Right renal cortex interstitium (tissue), 3 donors: Measurements from ENCODE around the gene FBLN2. TPM values are rescaled to one million over a fixed set of nuclear protein-coding genes. Genes with fewer than 3 reads are reported as not detected.

Experiments used
- DNase-seq, 3 donors: peaks; one replicate each; pipeline ENCODE4 v3.0.0-alpha.2; 2013; ENCODE audit warnings: low read depth in 3 of 3, low spot score in 2 of 3
- polyA plus RNA-seq, 3 donors: library from polyadenylated mRNA; unstranded; fragments of 120-200 nt; gene quantifications; one replicate each; pipeline ENCODE4 v1.2.1, GENCODE V29; 2013; ENCODE audit not compliant: insufficient read length in 3 of 3

The FBLN2 gene
- polyA plus RNA-seq, 3 donors: 21.2 to 24.2 (median 22.9) TPM

DNA sequence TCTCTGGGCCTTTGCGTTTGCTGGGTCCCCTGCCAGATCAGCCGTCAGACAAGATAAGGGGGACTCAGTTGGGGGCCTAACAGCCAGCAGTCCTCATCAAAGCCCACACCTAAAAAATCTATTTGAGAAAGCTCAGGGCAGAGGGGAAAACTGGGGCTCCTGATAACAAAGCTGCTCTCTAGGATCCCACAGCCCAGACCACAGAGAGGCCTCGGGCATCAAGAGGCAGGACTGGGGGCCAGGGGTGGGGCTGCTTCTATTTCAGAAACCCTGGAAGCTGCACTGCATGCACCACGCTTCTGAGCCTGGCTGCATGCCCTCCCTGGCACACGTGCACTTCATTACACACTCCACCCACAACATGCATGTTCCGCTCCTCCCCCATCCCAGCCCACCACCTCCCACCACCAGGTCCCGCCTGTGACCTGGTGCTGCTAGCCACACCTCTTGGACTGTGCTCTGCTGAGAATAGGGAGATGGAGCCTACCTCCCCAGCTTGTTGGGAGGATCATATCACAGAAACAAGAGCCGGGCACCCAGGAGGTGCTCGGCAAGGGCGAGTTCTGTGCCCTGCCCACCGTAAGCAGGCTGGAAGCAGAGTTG is 26.6 kb downstream of the FBLN2 start:
- DNase-seq: no peak

DNA sequence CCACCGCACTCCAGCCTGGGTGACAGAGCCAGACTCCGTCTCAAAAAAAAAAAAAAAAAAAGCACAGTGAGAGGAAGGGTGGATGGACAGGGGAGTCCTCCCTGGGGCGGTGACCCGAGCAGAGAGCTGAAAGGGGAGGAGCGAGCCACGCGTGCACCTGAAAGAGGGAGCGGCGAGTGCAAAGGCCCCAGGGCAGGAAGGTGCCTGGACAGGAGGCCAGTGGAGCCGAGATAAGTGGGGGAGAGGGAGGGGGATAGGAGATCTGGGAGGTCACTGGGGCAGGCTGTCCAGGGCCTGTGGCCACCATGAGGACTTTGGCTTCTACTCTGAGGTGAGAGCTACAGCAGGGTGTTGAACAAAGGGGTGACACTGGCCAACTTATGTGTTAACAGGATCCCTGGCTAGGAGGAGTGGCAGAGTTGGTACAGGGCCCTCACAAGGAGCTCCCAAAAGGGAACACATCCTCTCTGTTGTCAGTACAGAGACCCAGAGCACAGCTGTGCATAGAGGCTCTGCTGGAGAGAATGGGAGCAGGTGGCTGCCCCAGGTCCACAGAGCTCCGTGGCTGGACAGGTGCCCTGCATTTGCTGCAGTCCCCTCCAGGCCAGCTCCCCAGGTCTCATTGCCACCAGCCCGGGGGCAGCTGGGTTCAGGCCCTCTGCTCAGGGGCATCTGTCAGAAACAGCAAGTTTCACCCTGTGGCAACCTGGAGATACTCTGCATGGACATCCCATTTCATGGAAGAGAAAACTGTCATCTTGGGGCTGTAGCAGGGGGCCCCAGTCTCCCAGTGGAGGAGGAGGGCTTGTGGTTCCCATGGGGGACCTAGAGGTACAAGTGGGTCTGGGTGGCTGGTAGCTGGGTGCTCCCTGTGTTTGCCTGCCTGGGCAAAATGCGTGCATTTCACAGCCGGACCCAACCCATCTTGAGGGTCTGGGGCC is 28.5 kb downstream of the FBLN2 start:
- no peak for DNase-seq

DNA sequence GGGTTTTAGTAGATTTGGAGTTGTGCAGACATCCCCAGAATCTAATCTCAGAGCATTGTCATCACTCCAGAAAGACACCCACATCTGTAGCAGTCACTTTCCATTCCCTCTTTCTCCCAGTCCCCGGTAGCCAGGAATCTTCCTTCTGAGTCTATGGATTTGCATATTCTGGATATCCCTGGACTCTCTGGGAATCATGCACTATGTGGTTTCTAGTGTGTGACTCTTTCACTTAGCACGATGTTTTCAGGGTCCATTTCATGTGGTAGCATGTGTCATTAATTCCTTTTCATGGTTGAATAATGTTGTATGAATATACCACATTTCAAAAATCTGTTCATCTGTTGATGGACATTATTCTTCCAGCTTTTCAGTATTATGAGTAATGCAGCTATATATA is 29.3 kb downstream of the FBLN2 start:
- DNase-seq: no peak

DNA sequence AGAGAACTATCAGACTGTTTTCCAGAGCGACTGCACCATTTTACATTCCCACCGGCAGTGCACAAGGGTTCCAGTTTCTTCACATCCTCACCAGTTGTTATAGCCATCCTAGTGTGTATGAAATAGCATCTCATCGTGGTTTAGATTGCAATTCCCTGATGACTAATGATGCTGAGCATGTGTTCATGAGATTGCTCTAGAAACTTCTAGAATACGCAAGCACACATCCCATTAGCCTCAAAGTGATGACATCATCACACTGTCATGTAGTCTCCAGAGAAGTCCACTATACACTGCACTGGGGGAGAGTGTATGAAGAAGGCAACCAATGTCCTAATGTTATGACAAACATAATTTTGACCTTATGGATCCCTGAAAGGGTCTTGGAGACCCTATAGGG is 30.1 kb downstream of the FBLN2 start:
- no peak for DNase-seq

DNA sequence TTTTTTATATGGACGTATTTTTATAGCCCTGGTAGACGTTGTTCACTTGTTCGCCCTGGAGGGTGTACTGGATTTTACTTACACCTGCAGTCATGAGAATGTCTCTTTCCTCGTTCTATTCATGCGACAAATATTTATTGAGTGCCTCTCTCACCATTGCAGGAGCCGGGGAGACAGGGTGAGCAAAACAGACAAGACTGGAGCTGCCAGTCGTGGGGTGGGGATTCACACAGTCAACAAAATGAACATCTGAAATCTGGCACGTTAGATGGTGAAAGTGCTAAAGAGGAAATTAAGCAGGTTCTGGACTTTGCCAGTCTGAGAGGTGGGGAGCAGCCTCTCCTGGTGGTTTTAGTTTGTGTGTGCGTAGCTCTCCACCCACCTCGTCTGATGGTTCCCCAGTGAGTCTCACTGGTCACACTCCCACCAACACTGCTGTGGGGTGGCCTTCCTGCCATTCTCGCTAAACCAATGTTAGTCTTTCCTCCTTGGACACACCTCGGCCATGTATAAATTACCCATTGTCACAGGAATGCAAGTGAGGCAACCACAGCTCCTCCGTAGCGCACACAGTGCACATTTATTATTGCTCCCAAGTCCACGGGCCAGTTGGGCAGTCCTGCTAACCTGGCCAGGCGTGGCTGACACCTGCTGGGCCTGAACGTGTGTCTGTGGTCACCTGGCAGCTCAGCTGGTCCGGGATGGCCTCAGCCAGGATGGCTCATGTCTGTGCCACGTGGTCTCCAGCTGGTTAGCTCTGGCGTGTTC is 31.5 kb downstream of the FBLN2 start:
- no peak for DNase-seq

DNA sequence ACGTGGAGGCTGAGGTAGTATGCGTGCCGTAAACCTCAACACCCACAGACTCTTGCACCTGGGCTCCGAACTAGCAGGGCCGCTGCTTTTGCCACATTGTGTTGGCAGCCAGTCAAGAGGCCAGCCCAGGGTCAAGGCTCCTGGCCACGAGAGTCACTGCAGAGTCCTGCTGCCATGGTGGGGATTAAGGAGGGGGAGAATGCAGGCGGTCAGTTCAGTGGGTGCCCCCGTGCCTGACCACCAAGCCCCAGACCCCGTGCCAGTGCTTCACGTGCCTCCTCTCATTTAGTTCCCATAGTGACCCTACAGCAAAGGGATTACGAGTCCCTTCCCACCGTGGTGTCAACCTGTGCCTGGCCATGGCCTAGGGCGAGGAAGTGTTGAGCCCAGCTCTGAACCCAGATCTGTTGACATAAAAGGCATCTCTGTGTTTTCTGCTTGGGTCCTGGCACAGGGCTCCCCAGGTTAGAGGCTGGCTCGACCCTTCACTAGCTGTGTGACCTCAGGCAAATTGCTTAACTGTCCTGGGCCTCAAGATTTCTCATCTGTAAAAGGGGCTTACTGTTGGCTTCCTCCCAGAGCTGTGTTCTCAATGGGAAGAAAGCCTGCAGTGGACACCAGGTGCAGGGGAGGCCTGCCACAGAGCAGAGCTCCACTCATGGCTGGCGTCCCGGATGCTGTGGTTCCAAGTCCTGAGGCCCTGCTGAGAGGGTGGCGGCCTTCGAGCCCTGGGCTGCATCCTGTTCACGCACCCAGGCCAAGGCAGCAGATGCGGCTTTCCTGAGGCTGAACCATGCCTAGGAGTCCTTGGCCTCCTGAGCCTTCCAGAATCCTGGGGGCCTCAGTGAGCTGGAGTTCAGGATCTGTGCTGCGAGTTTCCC is 32.8 kb downstream of the FBLN2 start:
- DNase-seq: no peak

DNA sequence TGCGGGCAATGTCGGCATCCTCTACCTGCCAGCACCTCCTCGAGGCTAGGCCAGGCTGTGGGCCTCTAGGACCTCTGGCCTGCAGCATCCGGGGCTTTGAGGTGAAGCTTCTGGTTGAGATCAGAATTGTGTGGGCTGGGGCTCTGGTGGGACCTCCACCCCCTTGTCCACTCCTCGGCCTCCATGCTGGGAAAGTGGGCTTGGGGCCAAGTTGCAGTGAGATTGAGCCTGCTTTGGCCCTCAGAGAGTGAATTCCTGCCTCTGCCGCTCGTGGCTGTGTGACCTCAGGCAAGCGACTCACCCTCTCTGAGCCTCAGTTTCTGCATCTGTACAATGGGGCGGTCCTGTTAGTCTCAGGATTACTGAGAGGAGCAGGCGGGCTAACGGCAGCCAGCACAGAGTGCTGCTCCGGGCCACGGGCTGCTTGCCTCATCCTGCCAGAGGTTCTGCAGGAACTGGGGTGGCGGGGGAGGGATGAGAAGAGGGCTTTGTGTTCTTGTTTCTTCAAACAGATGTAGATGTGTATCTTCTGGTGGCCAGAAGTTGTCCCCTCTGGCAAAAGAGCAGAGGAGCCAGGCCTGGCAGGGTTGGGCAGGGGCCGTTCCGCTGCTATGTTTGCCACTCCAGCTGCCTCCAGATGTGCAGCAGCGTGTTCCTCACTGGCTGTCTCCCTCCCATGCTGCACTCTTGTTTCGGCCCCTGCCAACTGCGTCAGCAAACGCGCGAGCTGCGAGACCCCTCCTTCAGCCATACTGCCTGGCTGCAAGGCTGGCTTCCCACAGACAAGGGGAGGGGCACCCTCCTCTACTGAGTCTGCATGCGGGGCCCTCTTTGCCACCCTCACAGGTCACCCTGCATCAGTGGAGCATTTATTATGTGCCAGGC is 33.7 kb downstream of the FBLN2 start:
- DNase-seq: no peak

DNA sequence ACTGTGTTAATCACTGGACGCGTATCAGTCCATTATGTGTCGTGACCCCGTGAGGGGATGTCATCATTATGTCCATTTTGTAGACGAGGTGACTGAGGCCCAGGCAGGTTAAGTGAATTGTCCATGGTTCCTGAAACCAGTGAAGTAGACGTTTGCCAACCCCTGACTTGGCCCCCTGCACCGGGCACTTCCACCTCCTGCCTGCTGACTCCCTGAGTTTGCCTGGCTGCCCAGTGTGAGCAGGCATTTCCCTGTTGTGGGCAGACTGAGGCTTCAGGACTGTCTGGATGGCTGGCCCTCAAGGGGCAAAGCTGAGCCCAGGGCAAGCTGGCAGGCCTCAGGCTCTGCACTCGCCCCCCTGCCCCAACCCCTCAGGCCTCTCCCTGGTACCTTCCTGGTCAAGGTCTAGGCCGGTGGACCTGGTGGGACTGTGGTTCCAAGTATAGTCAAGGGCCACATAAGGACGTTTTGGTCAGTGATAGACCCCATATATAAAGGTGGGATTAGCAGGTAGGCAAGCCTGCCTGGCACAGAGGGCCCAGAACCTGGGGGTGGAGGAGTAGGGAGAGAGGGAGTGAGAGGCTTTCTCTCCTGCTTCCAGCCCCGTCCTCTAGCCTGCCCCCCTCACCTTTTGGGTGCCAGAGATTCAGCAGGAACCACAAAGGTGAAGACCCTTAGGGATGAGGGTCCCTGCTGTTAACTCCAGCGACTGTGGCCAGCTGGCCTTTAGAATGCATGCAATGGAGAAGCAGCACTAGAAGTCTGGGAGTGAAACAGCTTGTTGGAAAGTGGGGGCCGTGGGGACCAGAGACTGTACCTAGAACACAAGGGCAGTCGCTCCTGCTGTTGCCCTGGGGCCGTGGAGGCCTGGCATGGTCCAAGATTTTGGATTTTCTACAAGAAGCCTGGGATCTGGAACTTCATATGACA is 34.6 kb downstream of the FBLN2 start:
- DNase-seq: no peak

DNA sequence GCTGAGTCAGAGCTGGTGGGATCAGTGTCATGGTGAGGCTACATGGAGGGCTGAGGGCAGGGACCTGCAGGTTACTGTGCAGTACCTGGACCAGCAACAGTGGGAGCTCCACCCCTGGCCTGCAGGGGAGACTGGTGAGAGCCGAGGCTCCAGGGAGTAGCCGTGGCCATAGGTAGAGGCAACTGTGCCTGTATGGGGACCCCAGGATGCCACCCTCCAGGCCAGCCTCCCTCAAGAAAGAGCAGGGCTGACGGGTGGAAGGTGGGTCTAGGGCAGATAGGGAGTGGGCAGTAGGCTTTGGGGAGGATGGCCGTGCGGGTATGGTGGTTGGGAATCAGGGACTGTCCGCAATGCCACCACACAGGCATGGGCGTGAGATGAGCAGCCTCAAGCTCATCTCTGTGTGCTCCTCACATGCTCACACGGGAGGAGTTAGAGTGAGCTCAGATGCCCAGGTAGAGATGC is 35.5 kb downstream of the FBLN2 start:
- DNase-seq: no peak

DNA sequence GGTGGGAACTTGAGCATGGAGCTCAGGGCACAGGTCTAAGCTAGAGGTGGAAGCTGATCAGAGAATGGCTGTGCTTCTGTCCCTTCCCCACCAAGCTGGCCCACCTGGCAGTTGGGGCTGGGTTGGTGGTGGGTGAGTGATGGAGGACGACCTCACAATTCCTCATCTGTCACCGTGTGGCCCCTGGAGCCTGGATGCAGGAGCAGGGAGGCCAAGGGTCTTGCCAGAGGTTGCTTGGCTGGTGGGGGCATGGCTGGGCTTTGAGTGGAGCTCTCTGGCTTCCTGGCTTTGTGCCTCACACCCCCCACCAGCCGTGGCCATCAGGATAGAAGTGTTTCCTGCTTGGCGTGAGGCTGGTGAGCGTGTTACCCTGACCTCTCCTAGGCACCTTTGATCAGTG is 36.0 kb downstream of the FBLN2 start:
- DNase-seq: no peak

DNA sequence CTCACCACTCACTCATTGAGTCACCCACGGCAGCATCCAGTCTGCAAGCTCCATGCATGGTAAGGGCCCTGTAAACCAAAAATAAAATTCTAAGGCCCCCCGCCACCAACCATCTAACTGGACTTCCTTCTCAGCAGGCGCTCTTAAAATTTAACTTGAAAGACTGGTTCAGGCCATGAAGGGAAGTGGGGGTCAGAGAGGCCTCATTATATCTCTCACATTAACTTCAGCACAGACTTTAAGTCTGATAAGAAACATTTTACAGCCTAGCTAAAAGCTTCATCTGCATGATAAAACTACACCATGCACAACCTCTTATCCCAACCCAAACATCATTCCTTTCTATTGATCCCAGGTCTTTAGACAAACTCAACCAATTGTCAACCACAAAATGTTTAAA is 38.5 kb downstream of the FBLN2 start:
- no peak for DNase-seq

DNA sequence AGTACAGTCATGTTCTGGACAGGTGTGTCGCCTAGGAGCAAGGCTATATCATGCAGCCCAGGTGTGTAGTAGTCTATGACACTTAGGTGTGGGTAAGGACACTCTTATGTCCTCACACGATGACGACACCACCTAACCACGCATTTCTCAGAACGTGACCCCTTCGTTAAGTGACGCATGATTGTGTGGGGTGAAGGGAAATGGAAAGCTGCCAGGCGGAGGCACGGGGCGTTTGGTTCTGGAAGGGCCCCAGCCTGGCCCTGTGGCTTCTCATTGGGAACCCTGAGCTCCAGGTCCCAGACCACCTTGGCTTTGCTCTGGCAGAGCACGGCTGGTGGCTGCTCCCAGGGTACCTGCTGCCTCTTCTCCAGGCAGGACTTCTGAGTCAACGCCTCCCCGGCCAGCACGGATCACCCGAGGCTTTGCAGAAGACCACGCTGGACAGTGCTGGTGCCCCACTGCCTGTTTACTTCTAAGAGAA is 39.3 kb downstream of the FBLN2 start:
- no peak for DNase-seq

DNA sequence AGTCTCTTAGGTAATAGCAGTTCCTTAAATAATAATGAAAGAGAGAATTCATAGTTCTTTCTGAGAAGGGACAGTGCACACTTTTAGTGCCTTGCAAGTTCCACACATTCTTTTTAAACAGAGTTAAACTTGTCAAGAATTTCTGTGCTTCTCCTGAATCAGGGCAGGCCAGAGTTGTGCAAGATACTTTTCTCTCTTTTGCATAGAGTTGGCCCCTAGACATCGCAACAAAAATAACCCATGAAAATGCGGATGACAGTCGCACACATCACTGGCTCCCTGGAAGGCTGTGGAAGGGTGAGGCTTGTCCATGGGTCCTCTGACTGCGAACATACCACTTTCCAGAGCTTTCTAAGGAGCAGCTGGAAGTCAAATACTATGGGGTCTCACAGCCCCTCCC is 40.1 kb downstream of the FBLN2 start:
- DNase-seq: no peak

DNA sequence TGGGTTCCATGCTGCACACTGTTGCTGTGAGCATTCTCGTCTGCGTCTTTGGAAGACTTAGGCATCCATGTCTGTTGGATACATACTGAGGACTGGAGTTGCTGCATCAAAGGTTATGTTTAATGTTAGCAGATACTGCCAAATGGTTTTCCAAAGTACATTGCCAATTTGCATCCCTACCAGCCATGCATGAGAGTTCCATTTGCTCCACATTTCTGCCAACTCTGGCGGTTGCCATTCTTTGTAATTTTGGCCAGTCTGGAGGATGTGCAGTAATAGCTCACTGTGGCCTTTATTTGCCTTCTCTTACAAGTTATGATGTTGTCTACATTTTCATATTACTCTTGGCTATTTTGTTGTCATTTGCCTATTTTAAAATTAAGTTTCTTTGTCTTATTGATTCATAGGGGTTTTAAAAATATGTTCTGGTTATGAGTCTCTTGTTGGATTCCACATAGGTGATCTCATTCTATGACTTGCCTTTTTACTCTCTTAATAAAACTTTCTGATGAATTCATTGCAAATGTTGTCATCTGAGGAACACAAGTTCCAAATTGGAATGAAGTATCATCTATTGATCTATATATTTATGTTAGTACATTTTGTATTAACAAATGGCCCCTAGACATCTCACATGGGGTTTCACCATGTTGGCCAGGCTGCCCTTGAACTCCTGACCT is 42.1 kb downstream of the FBLN2 start:
- no peak for DNase-seq

DNA sequence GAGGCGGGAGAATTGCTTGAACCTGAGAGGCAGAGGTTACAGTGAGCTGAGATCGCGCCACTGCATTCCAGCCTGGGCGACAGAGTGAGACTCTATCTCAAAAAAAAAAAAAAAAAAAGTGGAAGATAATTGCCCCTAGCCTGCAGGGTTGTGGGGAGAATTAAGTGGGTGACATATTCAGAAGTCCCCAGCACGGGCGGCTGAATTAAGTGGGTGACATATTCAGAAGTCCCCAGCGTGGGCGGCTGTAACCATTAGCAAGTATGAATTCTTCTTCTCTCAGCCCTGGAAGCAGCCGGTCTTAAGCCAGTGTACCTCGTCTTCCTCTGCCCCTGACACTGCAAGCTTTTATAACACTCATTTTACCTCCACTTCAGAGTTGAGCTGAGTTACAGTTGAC is 44.7 kb downstream of the FBLN2 start:
- DNase-seq: no peak

DNA sequence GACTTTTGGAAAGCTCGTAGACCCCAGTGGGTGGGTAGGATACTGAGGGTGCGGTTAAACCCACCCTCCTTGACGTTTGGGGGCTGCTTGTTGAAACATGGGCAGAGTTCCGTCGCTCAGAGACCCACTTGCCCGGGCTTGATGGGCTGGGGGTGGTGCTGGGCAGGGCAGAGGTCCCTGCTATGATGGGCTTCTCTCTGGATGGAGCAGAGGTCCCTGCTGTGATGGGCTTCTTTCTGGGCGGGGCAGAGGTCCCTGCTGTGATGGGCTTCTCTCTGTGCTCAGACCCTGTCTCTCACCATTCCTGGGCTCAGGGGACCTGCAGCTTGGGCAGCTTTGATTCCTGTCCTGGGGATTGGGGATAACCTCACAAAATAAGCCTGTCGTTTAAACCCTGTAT is 45.2 kb downstream of the FBLN2 start:
- DNase-seq: no peak

DNA sequence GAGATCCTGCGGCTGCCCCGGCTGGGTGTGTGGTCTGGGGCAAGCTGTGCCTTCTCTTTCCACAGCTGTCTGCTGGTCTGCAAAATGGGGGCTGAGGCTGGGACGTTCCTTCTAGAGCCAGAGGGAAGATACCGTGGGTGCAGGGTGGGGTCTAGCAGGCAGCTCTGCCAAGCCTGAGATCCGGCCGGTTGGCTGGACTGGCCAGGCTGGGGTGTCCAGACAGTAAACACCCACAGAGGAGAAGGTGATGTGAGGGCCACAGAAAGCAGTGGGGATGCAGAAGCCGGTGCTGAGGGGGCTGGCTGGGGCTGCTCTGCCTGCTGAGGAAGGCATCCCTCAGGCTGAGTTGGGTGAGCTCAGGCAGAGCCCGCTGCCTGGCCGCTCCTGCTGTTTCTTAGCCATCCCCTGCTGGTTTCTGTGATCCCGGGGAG is 46.1 kb downstream of the FBLN2 start:
- no peak for DNase-seq

DNA sequence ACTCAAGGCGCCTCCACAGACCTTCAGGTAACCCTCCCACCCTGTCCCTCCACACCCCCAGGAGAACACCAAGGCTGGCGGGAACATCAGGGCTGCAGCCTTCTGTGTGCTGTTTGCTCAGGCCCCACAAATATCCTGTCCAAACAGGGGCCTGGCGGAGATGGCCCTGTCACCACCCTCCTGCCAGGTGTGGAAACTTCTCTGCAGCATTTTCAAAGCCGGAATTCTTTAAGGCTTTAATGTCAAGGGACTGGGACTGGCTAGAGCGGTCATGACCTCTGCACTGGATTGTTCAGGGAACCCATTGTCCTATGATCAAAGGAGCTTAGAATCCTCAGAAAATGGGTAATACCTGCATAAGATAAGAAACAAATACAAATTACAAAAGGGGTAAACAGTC is 46.6 kb downstream of the FBLN2 start:
- DNase-seq: no peak
